LHCN-M2 (cell line): Measurements from ENCODE around the gene EPN1. TPM values are rescaled to one million over a fixed set of nuclear protein-coding genes. Genes with fewer than 3 reads are reported as not detected.
"Not testable (repeated sequence)": the region's sequence is repeated elsewhere in the genome, so short reads cannot be mapped to it uniquely, and the experiment has no call there.

ENCODE experiments used
- DNase-seq: peaks from one replicate; pipeline ENCODE4 v3.0.0-alpha.2; 2012; ENCODE audit warnings: low read depth
- total RNA-seq: library from RNA; depleted of rRNA; stranded (reverse); fragments of >200 nt; gene quantifications from 2 replicates; pipeline ENCODE4 v1.2.3, GENCODE V29; 2014; rRNA removed

Gene EPN1
- total RNA-seq, 1 experiment from 2014 or later: 126 TPM

DNA sequence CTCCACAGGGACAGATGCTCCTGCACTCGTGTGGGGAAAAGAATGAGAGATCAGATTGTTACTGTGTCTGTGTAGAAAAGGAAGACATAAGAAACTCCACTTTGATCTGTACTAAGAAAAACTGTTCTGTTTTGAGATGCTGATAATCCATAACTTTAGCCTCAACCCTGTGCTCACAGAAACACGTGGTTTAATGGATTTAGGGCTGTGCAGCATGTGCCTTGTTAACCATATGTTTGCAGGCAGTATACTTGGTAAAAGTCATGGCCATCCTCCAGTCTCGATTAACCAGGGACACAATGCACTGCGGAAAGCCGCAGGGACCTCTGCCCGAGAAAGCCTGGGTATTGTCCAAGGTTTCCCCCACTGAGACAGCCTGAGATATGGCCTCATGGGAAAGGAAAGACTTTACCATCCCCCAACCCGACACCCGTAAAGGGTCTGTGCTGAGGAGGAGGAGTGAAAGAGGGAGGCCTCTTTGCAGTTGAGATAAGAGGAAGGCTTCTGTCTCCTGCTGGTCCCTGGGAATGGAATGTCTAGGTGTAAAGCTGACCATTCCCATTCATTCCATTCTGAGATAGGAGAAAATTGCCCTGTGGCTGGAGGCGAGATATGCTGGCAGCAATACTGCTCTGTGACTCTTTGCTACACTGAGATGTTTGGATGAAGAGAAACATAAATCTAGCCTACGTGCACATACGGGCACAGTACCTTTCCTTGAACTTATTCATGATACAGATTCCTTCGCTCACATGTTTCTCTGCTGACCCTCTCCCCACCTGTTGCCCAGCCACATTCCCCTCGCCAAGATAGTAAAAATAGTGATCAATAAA lies 43.1 kb downstream of the EPN1 start:
- not testable (repeated sequence) for DNase-seq

GRCh38 chr19:55720214-55720746 lies 45.3 kb downstream of the EPN1 start:
- DNase-seq: no peak

GRCh38 chr19:55720801-55721200 lies 45.8 kb downstream of the EPN1 start:
- no peak for DNase-seq

- no peak for DNase-seq
Measured at GRCh38 chr19:55723491-55723890, 48.5 kb downstream of the EPN1 start.

DNA sequence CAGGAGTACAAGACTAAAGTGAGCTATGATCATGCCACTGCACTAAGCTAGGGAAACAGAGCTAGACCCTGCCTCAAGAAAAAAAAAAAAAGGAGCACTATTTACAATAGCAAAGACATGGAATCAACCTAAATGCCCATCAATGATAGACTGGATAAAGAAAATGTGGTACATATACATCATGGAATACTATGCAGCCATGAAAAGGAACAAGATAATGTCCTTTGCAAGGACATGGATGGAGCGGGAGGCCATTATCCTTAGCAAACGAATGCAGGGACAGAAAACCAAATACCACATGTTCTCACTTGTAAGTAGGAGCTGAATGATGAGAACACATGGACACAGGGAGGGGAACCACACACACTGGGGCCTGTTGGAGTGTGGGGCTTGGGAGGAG lies 55.4 kb downstream of the EPN1 start:
- not testable (repeated sequence) for DNase-seq

GRCh38 chr19:55738302-55738701 lies 63.3 kb downstream of the EPN1 start, which contains the start of gene NLRP9:
Gene NLRP9, minus strand, starts transcription at chr19:55738402. Its CDS starts 28 bp downstream, at chr19:55738374.
- no peak for DNase-seq

DNA sequence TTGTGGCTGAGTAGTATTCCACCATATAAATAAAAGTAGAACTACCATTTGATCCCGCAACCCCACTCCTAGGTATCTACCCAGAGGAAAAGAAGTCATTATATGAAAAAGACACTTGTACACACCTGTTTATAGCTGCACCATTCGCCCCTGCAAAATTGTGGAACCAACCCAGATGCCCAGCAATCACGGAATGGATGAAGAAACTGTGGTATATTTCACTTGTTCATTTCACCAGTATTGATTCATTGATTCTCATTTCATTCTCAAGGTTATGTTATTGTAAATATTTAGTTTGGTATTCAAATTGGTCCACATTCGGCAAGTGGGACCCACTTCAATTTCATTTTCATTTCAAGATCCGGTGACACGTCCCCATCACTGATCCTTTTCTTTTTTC lies 75.7 kb downstream of the EPN1 start:
- DNase-seq: no peak

DNA sequence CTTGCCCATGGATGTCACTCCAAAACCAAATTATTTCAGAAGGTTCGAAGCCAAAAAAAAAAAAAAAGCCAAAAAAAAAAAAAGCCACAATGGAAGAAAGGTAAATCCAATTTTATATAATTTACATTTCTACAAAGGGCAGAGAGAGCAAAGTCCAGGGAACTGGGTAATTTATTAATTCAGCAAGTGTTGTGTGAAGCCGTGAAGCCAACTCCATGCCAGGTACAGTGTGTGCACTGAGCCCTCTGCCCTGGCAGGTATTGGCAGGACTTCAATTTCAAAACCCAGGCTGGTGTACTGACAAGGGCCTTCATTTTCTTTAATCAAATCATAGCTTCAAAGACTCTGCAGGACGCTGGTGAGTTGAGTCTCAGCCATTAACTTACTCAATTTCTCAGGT lies 78.4 kb downstream of the EPN1 start:
- no peak for DNase-seq

- not testable (repeated sequence) for DNase-seq
Measured at GRCh38 chr19:55756808-55757207, 81.8 kb downstream of the EPN1 start.

DNA sequence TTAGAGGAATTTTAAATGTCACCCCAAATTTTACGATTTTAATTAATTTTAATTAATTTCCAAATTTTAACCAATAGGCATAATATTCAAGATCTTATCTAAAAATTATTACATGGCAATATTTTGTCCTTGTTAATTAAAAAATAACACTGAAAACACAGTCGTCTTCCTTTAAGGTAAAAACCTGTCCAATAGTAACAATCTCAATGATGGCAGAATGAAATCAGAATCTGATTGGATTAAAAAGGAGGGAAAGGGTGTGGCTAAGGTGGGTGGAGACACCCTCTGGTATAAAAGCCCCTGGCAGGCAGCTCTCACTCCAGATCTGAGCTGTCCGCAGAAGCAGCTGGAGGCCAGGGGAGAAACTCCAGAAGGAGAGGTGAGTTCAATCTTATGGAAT lies 83.8 kb downstream of the EPN1 start, which contains the start of gene RFPL4A:
Gene RFPL4A (plus strand): TSS at position 301 of the 400 bp plus-strand sequence. CDS start 2,704 bp downstream, outside the sequence.
- not testable (repeated sequence) for DNase-seq

Other genes with a start within 250 kb of the EPN1 start
- 0.06 TPM in 1 of 2 replicates, not detected in the other for gene SHISA7, start 231.9 kb upstream of the EPN1 start, total RNA-seq
- gene ISOC2, start 213.6 kb upstream of the EPN1 start, total RNA-seq: 89.8 and 90.2 TPM in 2 replicates
- gene C19orf85, start 210.5 kb upstream of the EPN1 start, total RNA-seq: not detected in 2 replicates
- gene ZNF628, start 198.6 kb upstream of the EPN1 start, total RNA-seq: 2.7 and 9.2 TPM in 2 replicates
- gene NAT14, start 190.0 kb upstream of the EPN1 start, total RNA-seq: 23.7 and 25.8 TPM in 2 replicates
- 0.34 and 0.45 TPM in 2 replicates for gene SSC5D, start 186.8 kb upstream of the EPN1 start, total RNA-seq
- gene SBK2, start 138.1 kb upstream of the EPN1 start, total RNA-seq: 0.71 and 1.5 TPM in 2 replicates
- 0.17 and 0.26 TPM in 2 replicates for gene SBK3, start 129.7 kb upstream of the EPN1 start, total RNA-seq
- 7.3 and 7.7 TPM in 2 replicates for gene ZNF579, start 94.4 kb upstream of the EPN1 start, total RNA-seq
- 4.7 and 7.4 TPM in 2 replicates for gene FIZ1, start 75.7 kb upstream of the EPN1 start, total RNA-seq
- 13.4 and 14.0 TPM in 2 replicates for gene ZNF524, start 74.9 kb upstream of the EPN1 start, total RNA-seq
- gene ZNF865, start 69.6 kb upstream of the EPN1 start, total RNA-seq: 2.2 and 3.0 TPM in 2 replicates
- 3.3 and 5.5 TPM in 2 replicates for gene ZNF784, start 50.7 kb upstream of the EPN1 start, total RNA-seq
- gene ZNF580, start 34.2 kb upstream of the EPN1 start, total RNA-seq: 8.7 and 15.3 TPM in 2 replicates
- gene ZNF581, start 31.6 kb upstream of the EPN1 start, total RNA-seq: 11.4 and 15.4 TPM in 2 replicates
- gene CCDC106, start 27.0 kb upstream of the EPN1 start, total RNA-seq: 14.2 and 15.3 TPM in 2 replicates
- gene U2AF2, start 20.2 kb upstream of the EPN1 start, total RNA-seq: 168 and 174 TPM in 2 replicates
- not detected in 2 replicates for gene NLRP9, start 63.2 kb downstream of the EPN1 start, total RNA-seq
- not detected in 2 replicates for gene RFPL4A, start 83.9 kb downstream of the EPN1 start, total RNA-seq
- gene RFPL4AL1, start 93.9 kb downstream of the EPN1 start, total RNA-seq: not detected in 2 replicates
- gene NLRP11, start 156.8 kb downstream of the EPN1 start, total RNA-seq: 0.11 TPM in 1 of 2 replicates, not detected in the other
- not detected in 2 replicates for gene NLRP4, start 161.3 kb downstream of the EPN1 start, total RNA-seq